ENCODE results near the gene HSPA1B. TPM values are rescaled to one million over a fixed set of nuclear protein-coding genes. Genes with fewer than 3 reads are reported as not detected.

The HSPA1B gene
- total and polyA plus RNA-seq, 2 of the 4 experiments (the other 2 are of a cell fraction) = 61.1 to 93.6 TPM

GRCh38 chr6:31796993-31797385 is 30.5 kb upstream of the HSPA1B start:
- Histone ChIP-seq H2AK9ac (replicated peaks; ENCODE audit: low read depth, low read length, poor library complexity) (no peak overlapping the region), H3K9me1 (ENCODE audit: insufficient read depth, low read length) (no peaks in the 10 kb centered on the region), H3K9ac (ENCODE audit: low read depth, low read length) (no peak overlapping the region), H3K23ac (ENCODE audit: low read depth, low read length) (no peak overlapping the region), H3K14ac (replicated peaks; ENCODE audit: low read depth, low read length) (no peak overlapping the region), H3K4me2 (ENCODE audit: low read depth, low read length) (no peak overlapping the region), H4K5ac (ENCODE audit: low read depth, low read length) (no peak overlapping the region), H4K20me1 (ENCODE audit: insufficient read depth, low read length) (no peaks in the 10 kb centered on the region), H3K27ac (ENCODE audit: insufficient read depth, low read length) (no peak overlapping the region), H2BK15ac (ENCODE audit: low read depth, low read length) (no peak overlapping the region), H3K9me3 (ENCODE audit: control insufficient read depth, insufficient read depth, low read length) (no peaks in the 10 kb centered on the region), H3K27me3 (ENCODE audit: control insufficient read depth, insufficient read depth, low read length) (no peaks in the 10 kb centered on the region), H3K18ac (ENCODE audit: low read depth, low read length) (no peak overlapping the region), H3K79me1 (ENCODE audit: low read depth in 1 of 2, low read length in 2 of 2) (peaks cover 0 to 35% of the 10 kb centered on the region in 2 experiments), H3K4me1 (ENCODE audit: control insufficient read depth, insufficient read depth, low read length) (no peaks in the 10 kb centered on the region; the same call in 1 of the 2 replicates), H3K4ac (ENCODE audit: low read depth, low read length) (no peak overlapping the region), H4K91ac (ENCODE audit: insufficient read depth, low read depth, low read length) (no peak overlapping the region), H2BK120ac (ENCODE audit: low read depth, low read length) (no peak overlapping the region), H4K8ac (ENCODE audit: low read depth in 2 of 2, low read length in 2 of 2) (no peak overlapping the region), H3K56ac (ENCODE audit: extremely low read depth, insufficient read depth, low read length) (no peak overlapping the region), H2BK5ac (ENCODE audit: low read depth, low read length, poor library complexity, severe bottlenecking) (no peak overlapping the region), H2BK20ac (ENCODE audit: low read depth, low read length) (no peak overlapping the region), H3K36me3 (ENCODE audit: control insufficient read depth, insufficient read depth, low read length) (peaks cover 10% of the 10 kb centered on the region), H2AK5ac (ENCODE audit: low read depth, low read length) (no peak overlapping the region), H3K4me3 (ENCODE audit: insufficient read depth, low read depth, low read length) (no peak overlapping the region), H2AFZ (replicated peaks; ENCODE audit: low read length, poor library complexity) (no peak overlapping the region)
- POLR2A ChIA-PET (ENCODE audit: unreplicated experiment) = no interaction called here
- WGBS, 2 experiments (ENCODE audit: extremely low coverage in 2 of 2, insufficient read length in 1 of 2) = 90% methylated on average over 2 of the region's 2 CpGs; no CpG with 5 or more reads in 1 of the 2 experiments
- intact Hi-C loops (cut with micrococcal nuclease) = no loop called here
- TF ChIP-seq MXI1 (IDR thresholded peaks at IDR 0.05; ENCODE audit: borderline replicate concordance, low read depth, low read length) = no peak
- TF ChIP-seq RCOR1 (IDR thresholded peaks at IDR 0.05; ENCODE audit: insufficient replicate concordance, low read length) = no peak
- TF ChIP-seq MAFK (IDR thresholded peaks at IDR 0.05; ENCODE audit: low read depth, low read length) = no peak
- no peak for TF ChIP-seq MAZ (IDR thresholded peaks at IDR 0.05; ENCODE audit: borderline replicate concordance, low read depth, low read length)
- TF ChIP-seq POLR2A (IDR thresholded peaks at IDR 0.05; ENCODE audit: low read depth, low read length) = no peak
- TF ChIP-seq SMC3 (IDR thresholded peaks at IDR 0.05; ENCODE audit: low read depth, low read length) = no peak
- TF ChIP-seq BHLHE40 (IDR thresholded peaks at IDR 0.05; ENCODE audit: low read depth, low read length) = no peak
- TF ChIP-seq CTCF (conservative IDR thresholded peaks at IDR 0.05; ENCODE audit: low read depth, low read length) = no peak
- TF ChIP-seq FOS (IDR thresholded peaks at IDR 0.05; ENCODE audit: low read depth, low read length) = no peak
- no peak for TF ChIP-seq CEBPB (IDR thresholded peaks at IDR 0.05; ENCODE audit: low read depth, low read length)
- TF ChIP-seq ELK1 (IDR thresholded peaks at IDR 0.05; ENCODE audit: borderline replicate concordance, low read depth, low read length) = no peak
- no peak for TF ChIP-seq NFE2L2 (IDR thresholded peaks at IDR 0.05; ENCODE audit: low read depth, low read length)
- no peak for TF ChIP-seq RAD21 (IDR thresholded peaks at IDR 0.05; ENCODE audit: low read length)
- TF ChIP-seq USF2 (IDR thresholded peaks at IDR 0.05; ENCODE audit: low read depth, low read length) = no peak
- no peak for TF ChIP-seq CHD1 (IDR thresholded peaks at IDR 0.05; ENCODE audit: low read depth, low read length)
- no peak for TF ChIP-seq RFX5 (IDR thresholded peaks at IDR 0.05; ENCODE audit: low read depth, low read length)
- in situ Hi-C loops (cut with MboI; ENCODE audit: low sequenced_read_pairs) = no loop called here
- no TSS peak for BruUV-seq (replicated peaks)
- dilution Hi-C loops (cut with HindIII; ENCODE audit: low sequenced_read_pairs, unreplicated experiment) = no loop called here
- DNase-seq (no peak), ATAC-seq (ENCODE audit: low read depth) (no peak)
- CTCF ChIA-PET = interaction anchor here (1.6 kb wide), 1 partner anchor 9 kb away, joined by 10 read pairs; the partner anchor contains the start of gene LSM2

Data from IMR-90 (cell line).